HL-60/S4 treated with phorbol 12-myristate 13-acetate at 8.2 ng/mL for 4 days and 3 days (cell line): ENCODE measurements around the gene ITGB1.

Experiments used
- in situ Hi-C: fragments of 300-500 bp; cut with MboI; formaldehyde crosslinking; loops from 2 replicates; pipeline ENCODE4 v1.15.0; 2022; ENCODE audit warnings: low sequenced_read_pairs

The ITGB1 gene

GRCh38 chr10:32893916-32894664 is 63.9 kb downstream of the ITGB1 start:
- in situ Hi-C loops, result no loop called here

DNA sequence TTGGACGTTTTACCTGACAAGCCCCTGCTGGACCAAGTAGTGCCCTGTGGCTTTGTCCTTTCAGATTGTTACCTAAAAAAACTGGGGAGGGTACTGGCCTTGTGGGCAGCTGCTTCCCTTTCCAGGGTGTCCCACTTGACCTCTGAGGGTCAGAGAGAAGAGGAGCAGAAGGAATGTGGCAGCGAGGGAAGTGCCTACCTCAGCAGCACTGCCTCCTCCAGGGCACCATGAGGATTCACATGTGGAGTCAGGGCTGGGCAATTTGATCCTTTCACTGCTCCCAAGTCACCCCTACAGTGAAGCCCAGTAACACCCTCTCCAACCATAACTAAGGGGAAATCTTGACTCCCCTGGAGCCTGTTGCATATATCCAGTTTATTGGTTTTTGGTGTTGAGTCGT is 64.6 kb downstream of the ITGB1 start:
- in situ Hi-C loops, result no loop called here

DNA sequence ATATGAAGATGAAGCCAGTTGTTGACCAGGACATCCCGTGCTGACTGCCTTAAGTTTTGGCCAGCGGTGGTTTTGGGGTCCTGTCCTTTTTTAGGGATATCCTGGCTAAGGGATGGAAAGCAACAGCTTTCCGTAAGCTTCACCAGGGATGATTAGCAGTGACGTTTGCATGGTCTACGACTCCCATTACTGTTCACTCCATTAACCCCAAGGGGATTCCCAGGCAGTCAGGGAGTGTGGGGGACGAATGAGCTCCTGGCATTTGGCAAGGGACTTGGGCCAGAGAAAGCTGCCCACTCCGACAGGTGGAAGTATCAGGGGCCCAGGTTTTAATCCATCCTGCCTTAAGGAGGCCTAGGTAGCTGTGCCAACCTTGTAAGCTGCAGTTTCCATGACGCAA is 66.8 kb downstream of the ITGB1 start:
- in situ Hi-C loops, result no loop called here

DNA sequence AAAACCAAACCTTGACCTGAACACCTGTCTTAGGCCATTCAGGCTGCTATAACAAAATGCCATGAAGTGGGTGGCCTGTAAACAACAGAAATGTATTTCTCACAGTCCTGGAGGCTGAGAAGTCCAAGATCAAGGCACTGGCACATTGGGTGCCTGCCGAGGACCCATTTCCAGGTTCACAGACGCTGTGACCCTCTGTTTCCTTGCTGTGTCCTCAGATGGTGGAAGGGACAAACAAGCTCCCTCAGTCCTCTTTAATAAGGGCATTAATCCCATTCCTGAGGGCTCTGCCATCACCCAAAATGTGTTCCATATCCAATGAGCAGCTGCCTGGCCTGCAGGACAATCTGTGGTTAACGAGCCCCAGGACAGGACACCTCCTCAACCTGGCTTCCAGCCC is 67.6 kb downstream of the ITGB1 start:
- in situ Hi-C loops, result no loop called here

- in situ Hi-C loops, result no loop called here
These were observed 68.3 kb downstream of the ITGB1 start for GRCh38 chr10:32889631-32890212.

DNA sequence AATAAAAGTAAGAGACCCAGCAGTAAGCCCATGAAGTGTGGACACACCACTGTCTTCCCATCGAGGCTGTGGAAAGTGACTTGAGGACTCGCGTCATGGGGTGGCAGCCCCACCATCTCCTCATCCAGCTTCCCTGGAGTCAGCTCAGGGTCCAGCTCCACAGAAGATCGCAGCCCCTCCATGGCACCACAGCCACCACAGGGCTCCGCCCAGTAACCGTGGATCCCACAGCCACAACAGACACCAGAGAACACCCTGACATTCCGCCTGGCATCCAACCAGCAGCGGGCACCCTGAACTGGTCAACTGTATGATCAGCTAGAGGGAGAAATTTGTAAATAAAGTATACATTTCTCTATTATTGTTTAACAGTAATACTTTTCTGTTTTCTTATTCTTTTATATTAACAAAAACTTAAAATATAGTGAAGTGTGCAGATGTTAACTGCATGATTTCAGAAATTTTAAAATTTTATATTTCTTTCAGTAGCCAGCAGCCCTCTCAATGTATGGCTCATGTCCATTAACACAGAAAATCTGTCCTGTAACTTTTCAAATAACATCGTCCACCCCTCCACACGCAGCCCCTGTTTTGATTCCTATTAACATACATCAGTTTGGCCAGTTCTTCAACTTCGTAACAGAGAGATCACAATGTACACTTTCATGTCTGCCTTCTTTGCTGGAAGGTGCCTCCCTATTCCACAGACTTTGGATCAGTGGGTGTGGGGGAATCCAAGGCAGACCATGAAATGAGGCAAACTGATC is 69.7 kb downstream of the ITGB1 start:
- in situ Hi-C loops, result no loop called here

GRCh38 chr10:32887481-32887880 is 70.5 kb downstream of the ITGB1 start:
- in situ Hi-C loops, result no loop called here

DNA sequence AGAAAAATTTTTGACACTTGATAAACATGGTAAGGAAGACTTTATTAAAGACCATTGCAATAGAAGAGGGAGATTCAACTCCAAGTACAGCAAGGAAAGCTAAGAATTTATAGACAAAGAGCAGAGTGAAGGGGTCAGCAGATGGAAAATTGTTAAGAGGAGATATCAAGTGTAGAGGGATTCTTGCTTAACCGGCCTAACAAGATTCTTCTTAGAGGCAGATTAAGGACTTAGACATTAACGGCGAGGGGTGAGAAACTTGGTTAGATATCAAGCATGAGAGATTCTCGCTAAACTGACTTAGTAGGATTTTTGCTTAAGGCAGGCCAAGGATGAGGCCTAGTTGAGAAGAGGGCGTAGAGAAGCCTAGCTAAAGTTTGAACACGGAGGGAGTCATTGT is 76.0 kb downstream of the ITGB1 start:
- in situ Hi-C loops, result no loop called here

GRCh38 chr10:32878646-32879045 is 79.4 kb downstream of the ITGB1 start:
- in situ Hi-C loops, result no loop called here

- in situ Hi-C loops, result no loop called here
These were observed 80.1 kb downstream of the ITGB1 start for GRCh38 chr10:32877915-32878314.

DNA sequence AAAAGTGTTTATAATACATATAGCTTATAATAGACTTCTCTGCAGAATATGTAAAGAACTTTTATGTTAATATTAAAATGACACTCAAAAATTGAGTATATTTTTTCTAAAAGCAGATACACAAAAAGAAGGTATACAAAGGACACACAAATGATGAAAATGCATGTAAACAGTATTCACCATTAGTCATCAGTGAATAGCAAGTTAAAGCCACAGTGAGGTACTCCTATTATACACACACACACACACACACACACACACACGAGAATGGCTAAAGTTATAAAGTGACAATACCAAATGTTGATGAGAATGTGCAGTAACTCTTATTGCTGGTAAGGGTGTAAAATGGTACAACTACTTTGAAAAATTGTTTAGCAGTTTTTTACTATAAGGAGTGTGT is 92.9 kb downstream of the ITGB1 start:
- in situ Hi-C loops, result no loop called here

DNA sequence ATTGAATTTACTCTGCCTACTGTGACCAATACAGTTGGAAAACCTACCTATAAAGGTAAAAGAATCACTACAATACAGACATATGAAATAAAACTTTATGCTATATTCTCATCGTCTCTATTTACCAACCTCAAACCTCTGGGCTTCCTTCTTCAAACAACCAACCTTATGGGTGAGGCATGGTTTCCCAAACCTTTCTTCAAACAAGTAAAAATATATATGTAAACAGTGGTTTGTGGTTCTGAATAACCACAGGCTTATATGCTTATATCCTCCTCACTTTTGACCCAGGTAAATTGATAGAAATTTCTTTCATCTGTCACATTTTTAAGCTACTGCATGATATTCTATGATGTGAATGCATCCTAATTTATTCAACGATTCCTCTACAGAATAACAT is 103.6 kb downstream of the ITGB1 start:
- in situ Hi-C loops, result no loop called here

GRCh38 chr10:32851301-32851700 is 106.7 kb downstream of the ITGB1 start:
- in situ Hi-C loops, result no loop called here
